Hepatocyte (in vitro differentiated cells): ENCODE data around the gene AURKB.

Experiments
- CTCF ChIP-seq: fragments of 200-600 bp; sonication (generic); IDR thresholded peaks from 2 replicates; pipeline ENCODE4 v1.5.1; 2016; ENCODE audit warnings: antibody characterized with exemption, mild to moderate bottlenecking; ENCODE audit not compliant: poor library complexity
- EZH2 ChIP-seq: fragments of 200-600 bp; sonication (generic); IDR thresholded peaks from 2 replicates; pipeline ENCODE4 v1.6.1; 2016; ENCODE audit warnings: antibody characterized with exemption, mild to moderate bottlenecking, borderline replicate concordance

DNA sequence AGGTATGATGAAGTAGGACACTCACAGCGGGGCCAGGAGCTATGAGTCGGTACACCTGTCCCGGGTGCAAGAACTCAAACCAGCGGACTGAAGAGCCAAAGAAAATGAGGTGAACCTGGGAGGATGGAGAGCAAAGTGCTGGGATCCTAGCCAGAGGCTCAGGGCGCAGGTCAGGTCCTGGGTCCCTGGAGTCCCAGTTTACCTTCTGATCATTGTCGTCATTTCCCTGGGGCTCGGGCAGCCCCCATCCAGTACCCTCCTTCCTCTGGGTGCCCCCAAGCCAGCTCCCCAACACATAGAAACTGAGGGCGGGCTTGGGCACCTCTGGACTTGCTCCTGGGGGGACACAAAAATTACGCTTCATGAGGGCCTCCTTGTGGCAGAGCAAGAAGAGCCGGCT is 21.3 kb upstream of the AURKB start:
- TF ChIP-seq EZH2 = no peak
- TF ChIP-seq CTCF = no peak
